Astrocyte of the spinal cord (primary cell): Measurements from ENCODE around the gene HOOK1.

Experiments
- DNase-seq: peaks from one replicate; pipeline ENCODE4 v3.0.0; 2011; ENCODE audit warnings: low read depth, low spot score
- H3K4me3 ChIP-seq: 2 replicates; pipeline ENCODE4 v1.5.1; 2011; ENCODE audit warnings: low read depth, mild to moderate bottlenecking, low read length, moderate library complexity
- in situ Hi-C: cut with HindIII; loops from 2 replicates; pipeline ENCODE4 v1.10.0; 2017; ENCODE audit warnings: low sequenced_read_pairs
- TF ChIP-seq, protein P1 (sequence below): IDR thresholded peaks from 2 replicates; pipeline ENCODE4 v1.5.1; 2012; ENCODE audit warnings: low read depth, mild to moderate bottlenecking, low read length, inconsistent platforms

The HOOK1 gene

DNA sequence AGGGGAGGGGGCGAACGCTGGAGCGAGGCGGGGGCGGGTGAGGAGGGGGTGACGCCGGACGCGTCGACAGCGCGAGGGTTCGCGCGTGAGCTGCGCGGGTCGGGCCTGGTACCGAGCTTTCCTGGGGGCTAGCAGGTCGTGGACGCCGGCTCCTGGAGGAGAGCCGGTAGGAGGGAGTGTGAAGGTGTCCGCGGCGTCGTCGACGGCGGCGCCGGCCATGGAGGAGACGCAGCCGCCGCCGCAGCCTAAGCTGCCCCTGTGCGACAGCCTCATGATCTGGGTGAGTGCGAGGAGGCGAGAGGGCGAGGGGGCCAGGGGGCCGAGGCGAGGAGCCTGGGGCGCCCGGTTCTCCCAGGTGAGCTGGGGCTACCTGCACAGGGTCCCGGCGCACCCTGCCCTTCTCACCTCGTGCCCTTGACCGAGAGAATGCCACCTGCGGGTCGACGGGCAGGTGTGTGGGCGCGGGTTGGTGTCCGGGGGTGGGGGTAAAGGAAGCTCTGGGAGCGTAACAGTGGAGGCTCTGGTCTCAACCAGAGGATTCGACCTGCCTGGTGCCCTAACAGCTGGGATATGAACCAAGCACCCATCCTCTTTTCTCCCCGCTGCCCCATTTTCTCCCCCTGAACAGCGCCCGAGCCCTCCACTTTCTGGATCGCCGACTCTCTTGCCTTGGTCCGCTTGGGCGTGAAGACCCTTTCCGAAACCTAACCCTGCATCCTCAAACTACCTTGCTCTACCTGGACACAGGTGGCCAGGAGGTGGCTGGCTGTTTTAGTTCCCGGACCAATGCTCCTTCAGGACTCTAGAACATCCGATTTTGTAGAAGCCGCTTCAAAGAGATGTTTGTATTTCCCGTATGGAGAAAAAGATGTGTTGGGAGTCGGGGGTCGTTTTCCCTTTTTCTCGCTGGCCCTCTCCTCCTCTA, at the start of gene HOOK1:
HOOK1 (plus strand) TSS at position 49 of the 925 bp plus-strand sequence; CDS start at position 218, 169 bp downstream.
- TF ChIP-seq, protein P1, sequence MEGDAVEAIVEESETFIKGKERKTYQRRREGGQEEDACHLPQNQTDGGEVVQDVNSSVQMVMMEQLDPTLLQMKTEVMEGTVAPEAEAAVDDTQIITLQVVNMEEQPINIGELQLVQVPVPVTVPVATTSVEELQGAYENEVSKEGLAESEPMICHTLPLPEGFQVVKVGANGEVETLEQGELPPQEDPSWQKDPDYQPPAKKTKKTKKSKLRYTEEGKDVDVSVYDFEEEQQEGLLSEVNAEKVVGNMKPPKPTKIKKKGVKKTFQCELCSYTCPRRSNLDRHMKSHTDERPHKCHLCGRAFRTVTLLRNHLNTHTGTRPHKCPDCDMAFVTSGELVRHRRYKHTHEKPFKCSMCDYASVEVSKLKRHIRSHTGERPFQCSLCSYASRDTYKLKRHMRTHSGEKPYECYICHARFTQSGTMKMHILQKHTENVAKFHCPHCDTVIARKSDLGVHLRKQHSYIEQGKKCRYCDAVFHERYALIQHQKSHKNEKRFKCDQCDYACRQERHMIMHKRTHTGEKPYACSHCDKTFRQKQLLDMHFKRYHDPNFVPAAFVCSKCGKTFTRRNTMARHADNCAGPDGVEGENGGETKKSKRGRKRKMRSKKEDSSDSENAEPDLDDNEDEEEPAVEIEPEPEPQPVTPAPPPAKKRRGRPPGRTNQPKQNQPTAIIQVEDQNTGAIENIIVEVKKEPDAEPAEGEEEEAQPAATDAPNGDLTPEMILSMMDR = no peak
- H3K4me3 ChIP-seq = peak within 1 kb of the TSS; percentile 25
- no peak for DNase-seq
- in situ Hi-C loops = no loop called here

DNA sequence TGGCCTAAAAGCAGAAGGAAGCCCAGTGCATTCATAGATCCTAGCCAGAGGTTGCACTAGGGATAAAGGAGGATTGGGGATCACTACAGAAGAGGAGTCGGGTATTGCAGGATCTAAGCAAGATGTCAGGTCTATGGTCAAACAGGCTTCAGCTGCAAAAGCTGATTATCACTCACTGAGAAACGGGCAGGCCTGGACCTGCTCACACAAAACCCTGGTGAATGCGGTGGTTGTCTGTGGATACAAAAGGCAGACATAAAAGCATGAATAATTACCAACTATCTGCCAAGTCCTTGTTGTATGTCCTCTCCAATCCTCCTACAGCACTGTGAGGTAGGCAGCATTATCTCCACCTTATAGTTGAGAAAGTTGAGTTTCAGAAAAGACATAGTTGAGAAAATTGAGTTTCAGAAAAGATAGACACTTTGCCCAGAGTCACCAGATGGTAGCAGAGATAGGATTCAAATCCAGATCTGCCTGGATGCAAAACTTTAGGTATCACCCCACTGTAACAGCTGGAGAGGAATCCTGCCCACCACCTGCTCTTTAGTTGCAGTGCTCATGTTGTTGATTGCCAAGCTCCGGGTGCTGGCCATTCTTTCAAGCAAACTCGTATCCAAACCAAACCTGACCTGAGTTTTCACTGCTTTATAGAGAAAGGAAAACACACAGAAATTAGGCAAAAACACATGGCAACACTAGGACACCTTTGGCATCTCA, 49.6 kb upstream of the HOOK1 start:
- TF ChIP-seq, protein P1 = no peak
- H3K4me3 ChIP-seq = no peak overlapping the region
- in situ Hi-C loops = no loop called here
- DNase-seq = no peak

DNA sequence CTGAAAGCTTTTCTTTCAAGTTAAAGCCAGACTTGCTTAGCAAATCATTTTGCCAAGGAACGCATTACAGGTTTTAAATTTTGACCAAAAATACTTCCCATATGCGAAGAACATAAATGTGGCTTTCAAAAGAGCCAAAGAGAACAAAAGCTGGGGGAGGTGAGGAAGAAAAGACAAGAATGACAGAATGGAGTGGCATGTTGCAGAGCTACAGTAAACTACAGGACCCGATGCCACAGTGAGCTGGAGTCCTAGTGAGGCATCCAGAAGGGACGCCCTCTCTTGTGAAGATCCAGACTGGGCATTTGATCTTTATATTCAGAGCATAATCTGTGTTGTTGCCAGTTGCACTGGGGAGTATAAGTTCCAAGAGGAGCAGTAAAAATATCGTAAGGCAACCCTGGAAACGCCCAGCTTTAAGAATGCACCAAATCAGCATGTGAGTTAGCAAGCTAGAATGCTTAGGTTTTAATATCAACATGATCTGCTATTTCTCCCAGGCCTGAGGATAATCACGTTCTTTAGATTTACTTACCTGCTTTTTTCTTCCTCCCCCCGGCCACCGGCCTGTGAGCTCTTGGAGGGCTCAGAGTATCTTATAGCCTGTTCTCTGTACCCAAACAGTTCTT, 48.4 kb upstream of the HOOK1 start:
- DNase-seq = no peak
- H3K4me3 ChIP-seq = no peak overlapping the region
- in situ Hi-C loops = no loop called here
- TF ChIP-seq, protein P1 = no peak

DNA sequence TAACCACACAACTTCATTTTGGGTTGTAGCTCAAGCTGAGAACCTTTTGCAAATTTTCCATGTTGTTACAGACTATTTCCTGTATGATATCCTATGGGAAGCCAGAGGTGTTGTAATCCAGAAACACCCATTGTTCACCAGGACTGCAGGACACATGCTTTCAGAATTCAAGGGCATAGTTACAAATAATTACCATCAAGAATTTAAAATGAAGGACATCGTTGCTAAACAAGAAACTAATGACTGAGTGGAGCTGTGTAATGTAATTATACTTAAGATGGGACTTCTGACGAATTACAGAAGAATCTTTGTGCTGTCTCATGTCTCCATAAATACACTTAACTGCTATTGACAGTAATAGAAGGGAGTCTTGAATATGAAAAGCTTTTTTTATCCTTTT, 47.6 kb upstream of the HOOK1 start:
- in situ Hi-C loops = no loop called here
- H3K4me3 ChIP-seq = no peak overlapping the region
- DNase-seq = no peak
- TF ChIP-seq, protein P1 = no peak

DNA sequence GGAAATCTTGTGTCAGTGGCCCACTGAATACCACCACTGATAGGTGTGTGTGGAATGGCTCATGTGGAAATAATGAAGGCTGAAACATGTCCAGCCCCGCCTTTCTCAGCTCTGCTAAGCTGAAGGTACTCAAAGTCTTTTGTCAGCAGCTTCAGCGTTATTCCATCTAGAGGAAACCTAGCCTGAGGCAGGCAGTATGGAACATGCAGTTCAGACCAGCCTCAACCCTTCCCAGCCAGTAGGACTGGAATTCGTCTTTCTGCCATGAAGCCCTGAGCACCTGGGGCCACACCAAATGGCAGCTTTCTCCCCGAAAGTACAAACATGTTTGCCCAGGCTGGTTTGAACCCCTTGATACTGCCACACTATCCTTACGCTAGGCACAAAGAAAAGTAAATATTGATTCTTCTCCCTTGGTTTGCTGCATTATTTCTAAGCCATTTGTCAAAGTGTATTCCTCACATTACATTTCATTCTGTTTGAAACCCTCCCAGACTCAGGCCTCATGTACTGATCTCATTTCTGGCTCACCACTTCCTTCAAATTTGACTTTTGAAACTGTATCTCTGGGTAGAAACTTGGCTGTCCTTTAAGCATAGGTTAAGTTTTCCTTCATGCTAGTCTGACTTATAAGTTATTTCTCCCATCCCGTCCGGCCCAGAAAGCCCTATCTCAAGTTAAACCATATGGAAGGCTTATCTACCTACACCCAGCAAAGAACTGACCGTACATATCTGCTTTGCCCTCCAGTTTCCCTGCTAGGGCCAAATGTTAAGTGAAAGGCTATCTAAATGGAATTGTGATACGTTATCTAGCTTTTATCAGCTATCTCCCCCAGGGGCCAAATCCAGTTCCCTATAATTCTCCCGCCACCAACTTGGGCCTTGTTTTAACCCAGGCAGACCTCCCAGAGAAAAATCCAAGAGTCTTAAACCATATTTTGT, 45.7 kb upstream of the HOOK1 start:
- DNase-seq = no peak

More for the DNA sequence above, 45.7 kb upstream of the HOOK1 start:
- H3K4me3 ChIP-seq = no peak overlapping the region
- in situ Hi-C loops = no loop called here
- TF ChIP-seq, protein P1 = no peak
